ENCODE measurements around the gene SPATA19. TPM values are rescaled to one million over a fixed set of nuclear protein-coding genes. Genes with fewer than 3 reads are reported as not detected.

SPATA19 gene
- total and polyA plus RNA-seq, 2 of the 4 experiments (the other 2 are of a cell fraction): not detected

- Histone ChIP-seq H3K4me1 (ENCODE audit: control insufficient read depth, insufficient read depth, low read length) (no peaks in the 10 kb centered on the region), H2BK120ac (ENCODE audit: low read depth, low read length) (no peak overlapping the region), H3K27ac (ENCODE audit: insufficient read depth, low read length) (no peak overlapping the region), H2BK20ac (ENCODE audit: low read depth, low read length) (no peak overlapping the region), H2BK5ac (ENCODE audit: low read depth, low read length, poor library complexity, severe bottlenecking) (no peak overlapping the region), H3K36me3 (ENCODE audit: control insufficient read depth, insufficient read depth, low read length) (no peaks in the 10 kb centered on the region), H4K5ac (ENCODE audit: low read depth, low read length) (no peak overlapping the region), H2BK15ac (ENCODE audit: low read depth, low read length) (no peak overlapping the region), H2AK5ac (ENCODE audit: low read depth, low read length) (no peak overlapping the region), H3K18ac (ENCODE audit: low read depth, low read length) (no peak overlapping the region), H4K91ac (ENCODE audit: insufficient read depth, low read depth, low read length) (no peak overlapping the region), H3K14ac (replicated peaks; ENCODE audit: low read depth, low read length) (no peak overlapping the region), H3K23ac (ENCODE audit: low read depth, low read length) (no peak overlapping the region), H3K9me1 (ENCODE audit: insufficient read depth, low read length) (no peaks in the 10 kb centered on the region), H4K20me1 (ENCODE audit: insufficient read depth, low read length) (no peaks in the 10 kb centered on the region), H2AFZ (replicated peaks; ENCODE audit: low read length, poor library complexity) (no peak overlapping the region), H3K4ac (ENCODE audit: low read depth, low read length) (no peak overlapping the region), H3K9ac (ENCODE audit: low read depth, low read length) (no peak overlapping the region), H3K4me2 (ENCODE audit: low read depth, low read length) (no peak overlapping the region), H3K56ac (ENCODE audit: extremely low read depth, insufficient read depth, low read length) (no peak overlapping the region), H3K9me3 (ENCODE audit: control insufficient read depth, insufficient read depth, low read length) (peaks cover 32% of the 10 kb centered on the region), H3K27me3 (ENCODE audit: control insufficient read depth, insufficient read depth, low read length) (no peaks in the 10 kb centered on the region), H3K79me1 (ENCODE audit: low read depth in 1 of 2, low read length in 2 of 2) (no peaks in the 10 kb centered on the region), H4K8ac (ENCODE audit: low read depth in 2 of 2, low read length in 2 of 2) (no peak overlapping the region), H2AK9ac (replicated peaks; ENCODE audit: low read depth, low read length, poor library complexity) (no peak overlapping the region), H3K4me3 (ENCODE audit: insufficient read depth, low read depth, low read length) (no peak overlapping the region)
- in situ Hi-C loops (cut with MboI; ENCODE audit: low sequenced_read_pairs) (no loop called here), intact Hi-C loops (cut with micrococcal nuclease) (no loop called here), dilution Hi-C loops (cut with HindIII; ENCODE audit: low sequenced_read_pairs, unreplicated experiment) (no loop called here)
- ChIA-PET POLR2A (ENCODE audit: unreplicated experiment) (no interaction called here), CTCF (no interaction called here)
- no peak for DNase-seq
- WGBS, 2 experiments (ENCODE audit: extremely low coverage in 2 of 2, insufficient read length in 1 of 2): 0% methylated on average over 1 of the region's 13 CpGs; no CpG with 5 or more reads in 1 of the 2 experiments
- no TSS peak for BruUV-seq (replicated peaks)
- no peak for ATAC-seq (ENCODE audit: low read depth)
- TF ChIP-seq RFX5 (IDR thresholded peaks at IDR 0.05; ENCODE audit: low read depth, low read length) (no peak), SMC3 (IDR thresholded peaks at IDR 0.05; ENCODE audit: low read depth, low read length) (no peak), BHLHE40 (IDR thresholded peaks at IDR 0.05; ENCODE audit: low read depth, low read length) (no peak), NFE2L2 (IDR thresholded peaks at IDR 0.05; ENCODE audit: low read depth, low read length) (no peak), RAD21 (IDR thresholded peaks at IDR 0.05; ENCODE audit: low read length) (no peak), MAZ (IDR thresholded peaks at IDR 0.05; ENCODE audit: borderline replicate concordance, low read depth, low read length) (no peak), MAFK (IDR thresholded peaks at IDR 0.05; ENCODE audit: low read depth, low read length) (no peak), USF2 (IDR thresholded peaks at IDR 0.05; ENCODE audit: low read depth, low read length) (no peak), ELK1 (IDR thresholded peaks at IDR 0.05; ENCODE audit: borderline replicate concordance, low read depth, low read length) (no peak)
Measured at GRCh38 chr11:133843454-133843987, 1.8 kb downstream of the SPATA19 start.
